ENCODE results near the gene SENP7.
A peak's percentile ranks its signal among the peaks of the same experiment; 100 is the strongest.

Gene SENP7

DNA sequence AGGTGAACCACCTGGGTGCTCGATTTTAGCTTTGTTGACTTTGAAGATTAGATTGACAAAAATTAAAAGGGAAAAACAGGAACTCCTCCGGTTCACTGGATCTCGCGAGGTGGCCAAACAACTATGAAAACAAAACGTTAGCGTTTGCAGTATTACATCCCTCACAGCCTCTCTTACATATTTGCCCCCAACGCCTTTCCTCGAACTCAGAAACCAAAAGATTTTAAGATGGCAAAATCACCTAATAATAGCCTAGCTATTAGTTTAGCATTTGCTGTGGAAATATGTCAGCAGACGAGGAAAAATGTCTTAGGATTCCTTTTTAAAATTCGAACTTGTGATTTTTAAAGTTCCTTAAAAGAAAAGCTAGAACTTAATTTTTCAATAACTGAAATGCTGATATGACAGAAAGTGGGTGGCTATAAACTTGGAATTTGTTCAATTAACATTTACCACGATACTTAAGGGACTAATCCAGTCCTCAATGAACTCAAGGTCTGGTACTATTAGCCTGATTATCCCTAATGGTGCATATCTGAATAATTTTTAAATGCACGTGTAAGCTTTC, 491 bp upstream of the SENP7 start:
- H3K27ac ChIP-seq, result peak overlapping the region; percentile 39

DNA sequence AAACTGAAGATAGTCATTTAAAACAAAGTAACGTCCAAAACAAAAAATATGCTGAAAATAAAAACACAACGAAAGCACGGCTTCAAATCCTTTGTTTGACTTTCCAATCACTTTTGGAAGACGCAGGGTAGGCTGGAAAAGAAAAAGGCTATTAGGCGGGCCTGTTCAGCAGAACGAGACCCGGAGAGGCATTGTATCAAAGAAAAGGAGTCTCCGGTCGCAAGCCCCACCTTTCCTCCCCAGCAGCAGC, 691 bp downstream of the SENP7 start:
- Histone ChIP-seq H3K4me3 (IDR thresholded peaks at IDR 0.05; ENCODE audit: insufficient read depth, low read depth, low read length) (peak overlapping the region; percentile 55), H4K20me1 (ENCODE audit: insufficient read depth) (no peaks in the 10 kb centered on the region), H2AFZ (ENCODE audit: low read depth) (peak overlapping the region; percentile 91), H3K4me2 (peak overlapping the region; percentile 79), H3K4me1 (ENCODE audit: low read depth, poor library complexity, severe bottlenecking) (peaks cover 6% of the 10 kb centered on the region), H3K79me2 (ENCODE audit: insufficient read depth, low read depth) (no peaks in the 10 kb centered on the region), H3K27me3 (ENCODE audit: insufficient read depth, low read depth) (no peaks in the 10 kb centered on the region), H3K9ac (peak overlapping the region; percentile 64), H3K27ac (peak overlapping the region; percentile 39), H3K36me3 (ENCODE audit: insufficient read depth) (no peaks in the 10 kb centered on the region)
- TF ChIP-seq, protein P1, sequence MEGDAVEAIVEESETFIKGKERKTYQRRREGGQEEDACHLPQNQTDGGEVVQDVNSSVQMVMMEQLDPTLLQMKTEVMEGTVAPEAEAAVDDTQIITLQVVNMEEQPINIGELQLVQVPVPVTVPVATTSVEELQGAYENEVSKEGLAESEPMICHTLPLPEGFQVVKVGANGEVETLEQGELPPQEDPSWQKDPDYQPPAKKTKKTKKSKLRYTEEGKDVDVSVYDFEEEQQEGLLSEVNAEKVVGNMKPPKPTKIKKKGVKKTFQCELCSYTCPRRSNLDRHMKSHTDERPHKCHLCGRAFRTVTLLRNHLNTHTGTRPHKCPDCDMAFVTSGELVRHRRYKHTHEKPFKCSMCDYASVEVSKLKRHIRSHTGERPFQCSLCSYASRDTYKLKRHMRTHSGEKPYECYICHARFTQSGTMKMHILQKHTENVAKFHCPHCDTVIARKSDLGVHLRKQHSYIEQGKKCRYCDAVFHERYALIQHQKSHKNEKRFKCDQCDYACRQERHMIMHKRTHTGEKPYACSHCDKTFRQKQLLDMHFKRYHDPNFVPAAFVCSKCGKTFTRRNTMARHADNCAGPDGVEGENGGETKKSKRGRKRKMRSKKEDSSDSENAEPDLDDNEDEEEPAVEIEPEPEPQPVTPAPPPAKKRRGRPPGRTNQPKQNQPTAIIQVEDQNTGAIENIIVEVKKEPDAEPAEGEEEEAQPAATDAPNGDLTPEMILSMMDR (conservative IDR thresholded peaks at IDR 0.05; ENCODE audit: low read depth, low read length), result no peak

More for the DNA sequence above, 491 bp upstream of the SENP7 start:
- H3K79me2 ChIP-seq (ENCODE audit: insufficient read depth, low read depth), result no peaks in the 10 kb centered on the region
- peak overlapping the region; percentile 95 for H3K4me2 ChIP-seq
- H3K9ac ChIP-seq, result peak overlapping the region; percentile 64; the same call in 1 of the 2 replicates
- peak overlapping the region; percentile 91 for H2AFZ ChIP-seq (ENCODE audit: low read depth)
- no peaks in the 10 kb centered on the region for H3K36me3 ChIP-seq (ENCODE audit: insufficient read depth)
- no peaks in the 10 kb centered on the region for H4K20me1 ChIP-seq (ENCODE audit: insufficient read depth)
- peak overlapping the region; percentile 13 for H3K4me3 ChIP-seq (IDR thresholded peaks at IDR 0.05; ENCODE audit: insufficient read depth, low read depth, low read length)
- peaks cover 6% of the 10 kb centered on the region for H3K4me1 ChIP-seq (ENCODE audit: low read depth, poor library complexity, severe bottlenecking)
- TF ChIP-seq, protein P1 (conservative IDR thresholded peaks at IDR 0.05; ENCODE audit: low read depth, low read length), result no peak
- no peaks in the 10 kb centered on the region for H3K27me3 ChIP-seq (ENCODE audit: insufficient read depth, low read depth)

DNA sequence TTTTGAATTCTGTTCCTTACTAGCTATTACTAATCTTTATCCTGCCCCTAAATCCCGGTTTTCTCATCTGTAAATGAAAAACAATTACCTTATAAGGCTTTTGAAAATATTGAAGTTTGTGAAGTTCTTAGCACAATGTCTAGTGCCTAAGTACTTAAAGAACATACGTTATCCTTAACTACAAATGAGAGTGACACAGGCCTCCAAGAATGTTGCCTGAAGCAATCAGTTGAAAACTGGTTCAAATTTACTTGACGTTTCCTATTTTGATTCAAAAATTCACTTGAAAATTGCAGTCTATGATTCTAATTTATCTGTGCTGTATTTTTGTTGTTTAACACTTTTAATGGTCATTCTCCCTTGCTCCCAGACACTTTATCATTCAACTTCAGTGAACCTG, 3.2 kb downstream of the SENP7 start:
- Histone ChIP-seq H3K27ac (no peak overlapping the region), H3K79me2 (ENCODE audit: insufficient read depth, low read depth) (no peaks in the 10 kb centered on the region), H2AFZ (ENCODE audit: low read depth) (no peak overlapping the region), H4K20me1 (ENCODE audit: insufficient read depth) (no peaks in the 10 kb centered on the region), H3K4me1 (ENCODE audit: low read depth, poor library complexity, severe bottlenecking) (peaks cover 6% of the 10 kb centered on the region), H3K9ac (no peak overlapping the region), H3K36me3 (ENCODE audit: insufficient read depth) (no peaks in the 10 kb centered on the region), H3K27me3 (ENCODE audit: insufficient read depth, low read depth) (no peaks in the 10 kb centered on the region), H3K4me3 (IDR thresholded peaks at IDR 0.05; ENCODE audit: insufficient read depth, low read depth, low read length) (no peak overlapping the region), H3K4me2 (no peak overlapping the region)
- TF ChIP-seq, protein P1 (conservative IDR thresholded peaks at IDR 0.05; ENCODE audit: low read depth, low read length), result no peak

DNA sequence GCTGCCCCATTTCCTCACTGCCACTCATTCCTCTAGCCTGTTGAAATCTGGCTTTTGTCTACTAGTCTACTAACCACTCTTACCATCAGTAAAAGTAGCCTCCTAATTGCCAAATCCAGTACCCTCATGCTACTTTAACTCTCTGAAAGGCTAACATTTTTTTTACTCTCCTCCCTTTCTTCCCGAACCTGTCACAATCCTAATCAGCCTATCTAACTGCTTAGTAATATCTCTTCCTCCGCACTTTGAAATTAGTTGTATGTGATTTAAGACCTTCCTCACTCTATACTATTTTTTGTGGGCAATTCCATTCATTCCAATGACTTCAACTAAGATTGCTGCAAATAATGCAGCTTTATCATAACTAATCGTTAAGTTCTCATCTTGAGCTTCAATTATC, 3.7 kb downstream of the SENP7 start:
- H3K4me1 ChIP-seq (ENCODE audit: low read depth, poor library complexity, severe bottlenecking), result peaks cover 6% of the 10 kb centered on the region
- H3K27ac ChIP-seq, result no peak overlapping the region
- H3K36me3 ChIP-seq (ENCODE audit: insufficient read depth), result no peaks in the 10 kb centered on the region
- H3K27me3 ChIP-seq (ENCODE audit: insufficient read depth, low read depth), result no peaks in the 10 kb centered on the region
- H4K20me1 ChIP-seq (ENCODE audit: insufficient read depth), result no peaks in the 10 kb centered on the region
- H3K79me2 ChIP-seq (ENCODE audit: insufficient read depth, low read depth), result no peaks in the 10 kb centered on the region
- no peak overlapping the region for H2AFZ ChIP-seq (ENCODE audit: low read depth)
- H3K9ac ChIP-seq, result no peak overlapping the region
- TF ChIP-seq, protein P1 (conservative IDR thresholded peaks at IDR 0.05; ENCODE audit: low read depth, low read length), result no peak
- H3K4me3 ChIP-seq (IDR thresholded peaks at IDR 0.05; ENCODE audit: insufficient read depth, low read depth, low read length), result no peak overlapping the region
- no peak overlapping the region for H3K4me2 ChIP-seq

All from KMS-11 (cell line).